ENCODE data around the gene ANKS1A.

- TF ChIP-seq CTCF (conservative IDR thresholded peaks at IDR 0.05; ENCODE audit: low read depth, low read length): no peak
- no peak for TF ChIP-seq RAD21 (IDR thresholded peaks at IDR 0.05; ENCODE audit: low read length)
- TF ChIP-seq POLR2A (IDR thresholded peaks at IDR 0.05; ENCODE audit: low read depth, low read length): no peak
- no peak for TF ChIP-seq CEBPB (IDR thresholded peaks at IDR 0.05; ENCODE audit: low read depth, low read length)
- no peak for TF ChIP-seq BHLHE40 (IDR thresholded peaks at IDR 0.05; ENCODE audit: low read depth, low read length)
- no peak for TF ChIP-seq FOS (IDR thresholded peaks at IDR 0.05; ENCODE audit: low read depth, low read length)
- TF ChIP-seq MAFK (IDR thresholded peaks at IDR 0.05; ENCODE audit: low read depth, low read length): no peak
- TF ChIP-seq RCOR1 (IDR thresholded peaks at IDR 0.05; ENCODE audit: insufficient replicate concordance, low read length): no peak
- TF ChIP-seq ELK1 (IDR thresholded peaks at IDR 0.05; ENCODE audit: borderline replicate concordance, low read depth, low read length): no peak
- TF ChIP-seq CHD1 (IDR thresholded peaks at IDR 0.05; ENCODE audit: low read depth, low read length): no peak
- TF ChIP-seq MAZ (IDR thresholded peaks at IDR 0.05; ENCODE audit: borderline replicate concordance, low read depth, low read length): no peak
- TF ChIP-seq MXI1 (IDR thresholded peaks at IDR 0.05; ENCODE audit: borderline replicate concordance, low read depth, low read length): no peak
- TF ChIP-seq SMC3 (IDR thresholded peaks at IDR 0.05; ENCODE audit: low read depth, low read length): no peak
Measured at GRCh38 chr6:35065870-35066269, 176.8 kb downstream of the ANKS1A start.

All from IMR-90 (cell line).